Stimulated activated CD8-positive, alpha-beta memory T cell treated with anti-CD3 and anti-CD28 coated beads, Interleukin-2, amount 100 ng/mL, for 1 hour (primary cell): ENCODE results near the gene RNF115.
"Not testable (repeated sequence)": the region's sequence is repeated elsewhere in the genome, so short reads cannot be mapped to it uniquely, and the experiment has no call there.

Experiments
- DNase-seq, 2 donors: peaks; one replicate each; pipeline ENCODE4 v3.0.0-alpha.2; 2020; ENCODE audit warnings: low read depth in 2 of 2

Gene RNF115

DNA sequence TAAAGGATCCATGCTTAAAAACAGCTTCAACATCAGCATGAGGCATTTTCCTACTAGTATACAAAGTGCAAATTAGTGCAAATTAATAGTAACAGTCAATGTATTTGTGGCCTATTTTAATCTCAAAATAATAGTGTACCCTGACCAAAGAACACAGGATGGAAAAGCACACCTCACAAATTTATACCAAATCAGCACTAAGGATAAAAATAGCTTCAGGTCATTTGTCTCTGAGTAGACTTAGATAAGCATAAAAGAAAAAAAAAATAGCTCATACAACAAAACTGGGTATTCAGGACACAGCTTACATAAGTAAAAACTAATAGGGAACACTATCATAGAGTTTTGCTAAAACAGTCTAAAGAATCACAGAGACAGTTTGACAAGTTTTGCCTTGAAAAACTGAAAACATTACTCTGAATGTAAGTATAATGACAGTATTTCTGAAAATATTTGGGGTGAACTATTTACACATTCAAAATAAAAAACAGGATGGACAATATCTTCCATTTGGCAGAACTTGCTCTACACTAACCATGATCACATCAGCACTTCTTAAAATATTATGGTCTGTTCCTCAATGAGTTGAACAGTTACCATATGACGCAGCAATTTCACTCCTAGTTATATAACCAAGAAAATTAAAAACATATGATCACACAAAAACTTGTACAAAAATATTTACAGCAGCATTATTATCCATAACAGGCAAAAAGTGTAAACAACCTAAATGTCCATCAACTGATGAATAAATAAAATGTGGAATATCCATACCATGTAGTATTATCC is 46.3 kb downstream of the RNF115 start:
- DNase-seq, result no peak

DNA sequence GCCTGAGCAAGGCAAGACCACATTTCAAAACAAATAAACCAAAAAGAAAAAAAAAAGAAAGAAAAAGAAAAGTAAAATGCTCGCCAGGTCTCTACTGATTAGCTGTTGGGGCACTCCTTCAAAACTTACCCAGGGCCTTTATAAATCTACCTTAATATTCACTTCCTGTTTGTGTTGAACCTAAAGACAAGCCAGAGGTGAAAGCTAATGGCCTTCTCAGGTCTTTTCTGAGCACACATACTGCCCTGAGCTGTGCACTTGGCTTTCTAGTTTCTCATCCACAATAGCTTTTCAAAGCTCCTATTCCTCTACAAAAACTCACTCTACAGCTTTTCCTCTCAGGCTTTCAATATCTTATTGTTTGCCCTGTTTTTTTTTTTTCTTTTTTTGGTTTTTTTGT is 50.5 kb downstream of the RNF115 start:
- no peak for DNase-seq

DNA sequence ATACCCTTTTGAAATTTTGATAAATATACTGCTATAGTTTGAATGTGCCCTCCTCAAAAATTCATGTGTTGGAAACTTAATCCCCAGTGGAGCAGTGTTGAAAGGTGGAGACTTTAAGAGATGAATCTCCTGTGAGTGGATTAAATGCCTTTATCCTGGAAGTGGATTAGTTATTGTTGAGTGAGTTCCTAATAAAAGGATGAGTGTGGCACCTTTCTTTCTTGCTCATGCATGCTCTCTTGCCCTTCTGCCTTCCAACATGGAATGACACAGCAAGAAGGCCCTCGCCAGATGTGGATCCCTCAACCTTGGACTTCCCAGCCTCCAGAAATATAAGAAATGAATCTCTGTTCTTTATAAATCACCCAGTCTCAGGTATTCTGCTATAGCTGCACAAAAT is 52.8 kb downstream of the RNF115 start:
- DNase-seq, result no peak

- DNase-seq, result not testable (repeated sequence)
Measured at GRCh38 chr1:145768004-145768403, 55.9 kb downstream of the RNF115 start.

GRCh38 chr1:145766926-145767325 is 57.0 kb downstream of the RNF115 start:
- not testable (repeated sequence) for DNase-seq

- DNase-seq, result not testable (repeated sequence)
Measured at GRCh38 chr1:145765585-145766360, 58.1 kb downstream of the RNF115 start.

- not testable (repeated sequence) for DNase-seq
Measured at GRCh38 chr1:145765127-145765526, 58.8 kb downstream of the RNF115 start.

- not testable (repeated sequence) for DNase-seq
Measured at GRCh38 chr1:145764231-145764940, 59.5 kb downstream of the RNF115 start.

- not testable (repeated sequence) for DNase-seq
Measured at GRCh38 chr1:145762001-145762400, 61.9 kb downstream of the RNF115 start.

GRCh38 chr1:145761498-145761897 is 62.4 kb downstream of the RNF115 start:
- DNase-seq, result not testable (repeated sequence)

- DNase-seq, result not testable (repeated sequence)
Measured at GRCh38 chr1:145760395-145760949, 63.4 kb downstream of the RNF115 start.

DNA sequence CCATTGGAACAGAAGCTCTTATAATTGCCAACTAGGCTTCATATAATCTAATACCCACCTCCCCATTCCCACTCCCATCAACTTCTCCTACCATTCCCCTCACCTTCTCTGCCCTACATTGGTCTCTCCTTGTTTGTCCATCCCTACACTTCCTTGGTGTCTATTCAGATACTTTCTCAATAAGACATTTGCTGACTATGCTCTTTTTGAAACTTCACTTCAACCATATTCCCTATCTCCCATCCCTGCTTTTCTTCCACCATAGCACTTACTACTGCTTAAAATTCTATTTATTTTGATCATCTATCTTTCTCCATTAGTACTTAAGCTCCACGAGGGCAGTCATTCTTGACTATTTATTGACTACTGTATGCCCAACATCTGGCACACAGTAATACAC is 64.2 kb downstream of the RNF115 start:
- no peak for DNase-seq

DNA sequence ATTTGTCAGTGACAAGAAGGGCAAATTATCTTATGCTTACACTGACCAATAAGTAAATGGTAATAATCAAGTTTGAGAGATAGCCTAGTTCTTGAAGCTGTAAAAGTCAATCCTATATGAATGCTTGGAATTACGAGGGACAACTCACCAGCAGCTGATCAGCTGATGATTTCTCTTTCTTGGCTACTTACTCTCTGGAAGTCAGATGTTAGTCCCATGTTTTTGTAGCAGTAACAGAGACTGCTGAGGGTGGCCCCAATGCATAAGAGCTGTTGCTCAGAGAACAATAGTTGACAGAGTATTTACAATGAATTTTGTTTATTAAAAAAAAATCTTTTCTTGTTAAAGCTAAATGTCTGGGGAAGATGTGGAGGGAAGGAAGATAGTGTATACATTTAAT is 65.3 kb downstream of the RNF115 start:
- DNase-seq, result no peak

DNA sequence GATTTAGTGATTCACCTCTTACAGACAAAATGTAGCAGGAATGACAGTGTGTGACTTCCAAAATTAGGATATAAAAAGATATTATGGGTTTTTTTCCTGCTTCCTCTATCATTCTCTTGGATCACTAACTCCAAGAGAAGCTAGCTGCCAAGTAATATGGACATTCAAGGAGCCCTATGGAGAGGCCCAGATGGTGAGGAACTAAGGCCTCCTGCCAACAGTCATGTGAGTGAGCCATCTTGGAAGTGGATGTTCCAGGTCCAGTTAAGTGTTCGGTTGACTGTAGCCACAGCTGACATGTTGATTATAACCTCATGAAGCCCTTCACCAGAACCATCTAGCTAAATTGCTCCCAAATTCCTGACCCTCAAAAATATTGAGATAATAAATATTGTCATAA is 65.8 kb downstream of the RNF115 start:
- DNase-seq, result no peak

DNA sequence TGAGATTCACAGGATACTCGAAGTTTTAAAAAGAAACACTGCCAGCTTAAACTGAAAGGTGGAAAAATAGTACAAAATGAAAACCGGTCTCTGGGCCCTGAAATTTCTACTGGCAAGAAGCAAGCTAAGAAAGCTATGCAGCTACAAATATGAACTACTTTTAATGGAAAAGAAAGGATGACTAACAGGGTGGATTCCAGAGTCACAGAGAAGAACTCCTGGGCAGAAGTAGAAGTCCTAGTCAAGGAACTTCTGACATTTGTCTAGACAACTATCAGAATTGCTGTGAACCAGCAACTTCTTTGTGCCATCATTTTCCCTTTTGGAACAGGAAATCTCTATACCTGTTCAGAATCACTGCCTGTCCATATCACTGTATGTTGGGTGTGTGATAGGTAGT is 66.5 kb downstream of the RNF115 start:
- DNase-seq, result no peak

GRCh38 chr1:145751491-145752037 is 72.3 kb downstream of the RNF115 start:
- no peak for DNase-seq

GRCh38 chr1:145750426-145750825 is 73.5 kb downstream of the RNF115 start:
- no peak for DNase-seq

DNA sequence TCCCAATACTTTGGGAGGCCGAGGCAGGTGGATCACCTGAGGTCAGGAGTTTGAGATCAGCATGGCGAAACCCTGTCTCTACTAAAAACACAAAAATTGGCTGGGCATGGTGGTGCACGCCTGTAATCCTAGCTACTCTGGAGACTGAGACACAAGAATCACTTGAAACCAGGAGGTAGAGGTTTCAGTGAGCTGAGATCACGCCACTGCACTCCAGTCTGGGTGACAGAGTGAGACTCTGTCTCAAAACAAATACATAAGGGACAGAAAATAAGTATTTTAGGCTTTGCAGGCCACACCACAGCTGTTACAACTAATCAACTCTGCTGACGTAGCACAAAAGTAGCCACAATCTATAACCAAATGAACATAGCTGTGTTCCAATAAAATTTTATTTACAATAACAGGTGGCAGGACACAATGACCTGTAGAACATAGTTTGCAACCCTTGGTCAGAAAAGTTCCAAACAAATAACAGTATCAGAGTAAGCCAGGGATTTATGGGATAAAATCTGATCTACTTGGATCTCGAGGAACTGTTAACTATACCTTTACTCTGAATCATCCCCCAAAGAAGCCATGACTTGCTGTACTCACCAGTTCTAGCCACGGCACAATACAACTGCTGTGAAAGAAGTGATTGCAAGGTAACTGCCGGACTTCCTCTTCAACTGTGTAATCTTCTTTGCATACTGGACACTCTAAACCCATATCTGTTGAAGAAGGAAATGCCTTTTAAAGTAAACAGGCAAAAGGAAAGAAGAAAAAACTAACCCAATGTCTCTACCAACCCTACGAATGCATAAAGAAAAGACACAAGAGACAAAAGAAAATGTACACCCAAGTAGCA is 76.3 kb downstream of the RNF115 start:
- no peak for DNase-seq

DNA sequence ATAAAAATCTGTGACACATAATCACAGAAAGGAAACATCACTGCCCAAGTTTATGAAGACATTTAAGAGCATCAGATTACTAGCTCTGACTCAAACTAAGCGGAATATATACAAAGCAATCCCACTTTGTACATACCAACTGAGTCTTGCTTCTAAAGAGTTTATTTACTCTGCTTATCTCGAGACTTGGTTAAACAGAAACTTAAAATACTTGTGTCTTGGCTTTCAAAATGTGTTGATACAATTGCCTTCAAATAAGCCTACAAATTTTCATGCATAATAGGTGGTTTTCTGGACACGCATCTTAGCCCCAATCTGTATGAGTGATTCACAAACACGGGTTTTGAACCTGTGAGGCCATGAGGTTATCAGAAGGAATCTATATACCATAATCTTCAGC is 83.6 kb downstream of the RNF115 start:
- no peak for DNase-seq

DNA sequence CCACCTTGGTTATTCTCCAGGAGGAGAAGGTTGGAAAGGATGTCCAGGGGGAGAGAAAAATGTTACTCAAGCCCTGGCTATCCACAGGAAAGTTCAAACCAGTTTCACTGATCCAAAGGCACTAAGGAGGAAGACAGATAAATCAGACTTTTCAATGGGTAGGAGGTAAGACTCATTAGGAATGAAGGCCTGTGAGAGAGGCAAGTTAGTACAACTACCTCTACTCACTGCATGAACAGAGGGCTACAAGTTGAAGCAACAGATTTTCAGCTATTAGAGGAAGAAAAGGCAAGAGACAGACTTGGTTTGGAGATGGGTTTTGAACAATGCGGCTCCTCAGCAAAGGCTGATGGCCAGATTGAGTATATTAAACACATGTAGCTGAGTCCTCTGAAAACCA is 87.7 kb downstream of the RNF115 start:
- DNase-seq, result no peak

- DNase-seq, result no peak
Measured at GRCh38 chr1:145730900-145731299, 93.0 kb downstream of the RNF115 start.
